ENCODE data around the gene BBX.

GRCh38 chr3:107496855-107497254 is 25.9 kb upstream of the BBX start:
- no peak for TF ChIP-seq REST (IDR thresholded peaks at IDR 0.05; ENCODE audit: insufficient read depth in 1 of 2, low read depth in 2 of 2, low read length in 2 of 2)
- TF ChIP-seq POLR2AphosphoS5 (IDR thresholded peaks at IDR 0.05; ENCODE audit: low read depth, low read length): no peak
- no peak for TF ChIP-seq SIN3A (IDR thresholded peaks at IDR 0.05; ENCODE audit: borderline replicate concordance, insufficient read depth, low read length)
- TF ChIP-seq TAF1 (IDR thresholded peaks at IDR 0.05; ENCODE audit: borderline replicate concordance, insufficient read depth, low read length): no peak

Data from PFSK-1 (cell line).